Measurements from ENCODE around the gene CLCN6.
A peak's percentile ranks its signal among the peaks of the same experiment; 100 is the strongest.

Gene CLCN6

GRCh38 chr1:11786168-11786567 is 19.8 kb upstream of the CLCN6 start:
- DNase-seq (ENCODE audit: extremely low read depth, low read depth): no peak
- no peak for TF ChIP-seq CTCF (IDR thresholded peaks at IDR 0.05; ENCODE audit: low read depth, low read length)

- peak; percentile 34 for DNase-seq (ENCODE audit: extremely low read depth, low read depth)
- TF ChIP-seq CTCF (IDR thresholded peaks at IDR 0.05; ENCODE audit: low read depth, low read length): no peak
These were observed 18.7 kb upstream of the CLCN6 start for GRCh38 chr1:11787251-11787803.

GRCh38 chr1:11787804-11788436 is 18.1 kb upstream of the CLCN6 start:
- no peak for TF ChIP-seq CTCF (IDR thresholded peaks at IDR 0.05; ENCODE audit: low read depth, low read length)
- no peak for DNase-seq (ENCODE audit: extremely low read depth, low read depth)

GRCh38 chr1:11788549-11789053 is 17.4 kb upstream of the CLCN6 start:
- no peak for TF ChIP-seq CTCF (IDR thresholded peaks at IDR 0.05; ENCODE audit: low read depth, low read length)
- DNase-seq (ENCODE audit: extremely low read depth, low read depth): no peak

GRCh38 chr1:11789126-11790067 is 16.6 kb upstream of the CLCN6 start:
- TF ChIP-seq CTCF (IDR thresholded peaks at IDR 0.05; ENCODE audit: low read depth, low read length): no peak
- DNase-seq (ENCODE audit: extremely low read depth, low read depth): no peak

- no peak for DNase-seq (ENCODE audit: extremely low read depth, low read depth)
- no peak for TF ChIP-seq CTCF (IDR thresholded peaks at IDR 0.05; ENCODE audit: low read depth, low read length)
These were observed 15.7 kb upstream of the CLCN6 start for GRCh38 chr1:11790101-11790879.
